ENCODE results near the gene CSPG5. TPM values are rescaled to one million over a fixed set of nuclear protein-coding genes. Genes with fewer than 3 reads are reported as not detected.

The CSPG5 gene
- total RNA-seq, 1 experiment from 2014 or later: 3.8 TPM

DNA sequence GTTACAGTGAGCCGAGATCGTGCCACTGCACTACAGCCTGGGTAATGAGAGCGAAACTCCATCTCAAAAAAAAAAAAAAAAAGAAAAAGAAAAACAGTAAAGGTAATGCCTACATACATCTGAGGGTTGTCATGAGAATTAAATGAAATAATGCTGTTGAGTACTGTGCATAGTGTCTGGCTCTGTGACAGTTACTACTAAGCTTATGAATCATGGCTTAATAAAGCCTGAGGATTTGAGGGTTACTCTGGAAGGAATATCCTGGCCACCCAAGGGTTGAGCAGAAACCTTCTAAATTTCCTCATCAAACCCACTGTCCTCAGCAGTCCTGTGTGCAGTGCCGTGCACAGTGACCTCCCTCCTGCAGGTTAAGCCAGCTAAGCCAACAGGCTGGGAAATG is 38.4 kb downstream of the CSPG5 start:
- no peaks in the 10 kb centered on the region for H3K36me3 ChIP-seq (ENCODE audit: control insufficient read depth in 1 of 2, insufficient read depth in 2 of 2, low read length in 2 of 2)
- no TSS peak for BruUV-seq (replicated peaks)
- no peak overlapping the region for H3K4me3 ChIP-seq (replicated peaks in 1 of 2; ENCODE audit: low read depth in 1 of 2, low read length in 2 of 2)
- H3K9ac ChIP-seq (ENCODE audit: low read length): no peak overlapping the region
- no peaks in the 10 kb centered on the region for H3K27me3 ChIP-seq (ENCODE audit: insufficient read depth, low read length)
- H3K9me3 ChIP-seq (ENCODE audit: control insufficient read depth in 1 of 2, insufficient read depth in 1 of 2, low read depth in 1 of 2, low read length in 2 of 2): no peaks in the 10 kb centered on the region
- intact Hi-C loops (cut with micrococcal nuclease): no loop called here
- no peaks in the 10 kb centered on the region for H3K4me1 ChIP-seq (ENCODE audit: control insufficient read depth in 1 of 2, insufficient read depth in 2 of 2, low read length in 2 of 2)
- no peak overlapping the region for H3K27ac ChIP-seq (ENCODE audit: low read depth, low read length)
- ChIA-PET POLR2A (no interaction called here), CTCF (no interaction called here), RAD21 (ENCODE audit: low non-redundant PET in 1 of 2, low total read pairs in 2 of 2, uncharacterized antibody in 2 of 2, unreplicated experiment in 2 of 2) (no interaction called here)
- no peak overlapping the region for H3K4me2 ChIP-seq (ENCODE audit: low read length)
- no peaks in the 10 kb centered on the region for H3K79me2 ChIP-seq (ENCODE audit: insufficient read depth, low read length)
- no peaks in the 10 kb centered on the region for H4K20me1 ChIP-seq (ENCODE audit: insufficient read depth)
- ATAC-seq (no peak), DNase-seq (ENCODE audit: low read depth, low spot score) (no peak)
- no peak overlapping the region for H2AFZ ChIP-seq (ENCODE audit: low read depth, low read length, poor library complexity, severe bottlenecking)
- H3K9me2 ChIP-seq (ENCODE audit: insufficient read depth): no peaks in the 10 kb centered on the region
- TF ChIP-seq FOSL1 (IDR thresholded peaks at IDR 0.05; ENCODE audit: low read depth) (no peak), ELF1 (IDR thresholded peaks at IDR 0.05; ENCODE audit: borderline replicate concordance, low read depth) (no peak), JUND (IDR thresholded peaks at IDR 0.05) (no peak), SRF (IDR thresholded peaks at IDR 0.05; ENCODE audit: low read depth) (no peak), SP1 (IDR thresholded peaks at IDR 0.05; ENCODE audit: low read depth) (no peak), ZNF274 (IDR thresholded peaks at IDR 0.05; ENCODE audit: low read depth, low read length) (no peak), ZFX (IDR thresholded peaks at IDR 0.05) (no peak), POLR2AphosphoS5 (IDR thresholded peaks at IDR 0.05; ENCODE audit: low read depth, low read length) (no peak), POLR2A (IDR thresholded peaks at IDR 0.05; ENCODE audit: borderline replicate concordance, extremely low read depth, insufficient read depth, insufficient read length) (no peak), TCF7L2 (IDR thresholded peaks at IDR 0.05; ENCODE audit: borderline replicate concordance, extremely low read depth, insufficient read depth, insufficient read length) (no peak), ATF3 (IDR thresholded peaks at IDR 0.05) (no peak), SIN3A (IDR thresholded peaks at IDR 0.05; ENCODE audit: low read depth) (no peak), CEBPB (IDR thresholded peaks at IDR 0.05; ENCODE audit: low read depth) (no peak), REST (IDR thresholded peaks at IDR 0.05; ENCODE audit: low read depth) (no peak), EZH2phosphoT487 (IDR thresholded peaks at IDR 0.05; ENCODE audit: borderline replicate concordance) (no peak)
- TF ChIP-seq, protein P1, sequence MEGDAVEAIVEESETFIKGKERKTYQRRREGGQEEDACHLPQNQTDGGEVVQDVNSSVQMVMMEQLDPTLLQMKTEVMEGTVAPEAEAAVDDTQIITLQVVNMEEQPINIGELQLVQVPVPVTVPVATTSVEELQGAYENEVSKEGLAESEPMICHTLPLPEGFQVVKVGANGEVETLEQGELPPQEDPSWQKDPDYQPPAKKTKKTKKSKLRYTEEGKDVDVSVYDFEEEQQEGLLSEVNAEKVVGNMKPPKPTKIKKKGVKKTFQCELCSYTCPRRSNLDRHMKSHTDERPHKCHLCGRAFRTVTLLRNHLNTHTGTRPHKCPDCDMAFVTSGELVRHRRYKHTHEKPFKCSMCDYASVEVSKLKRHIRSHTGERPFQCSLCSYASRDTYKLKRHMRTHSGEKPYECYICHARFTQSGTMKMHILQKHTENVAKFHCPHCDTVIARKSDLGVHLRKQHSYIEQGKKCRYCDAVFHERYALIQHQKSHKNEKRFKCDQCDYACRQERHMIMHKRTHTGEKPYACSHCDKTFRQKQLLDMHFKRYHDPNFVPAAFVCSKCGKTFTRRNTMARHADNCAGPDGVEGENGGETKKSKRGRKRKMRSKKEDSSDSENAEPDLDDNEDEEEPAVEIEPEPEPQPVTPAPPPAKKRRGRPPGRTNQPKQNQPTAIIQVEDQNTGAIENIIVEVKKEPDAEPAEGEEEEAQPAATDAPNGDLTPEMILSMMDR (IDR thresholded peaks at IDR 0.05 in 2 of 3, conservative IDR thresholded peaks at IDR 0.05 in 1 of 3; ENCODE audit: borderline replicate concordance in 1 of 3, insufficient read depth in 1 of 3, low read depth in 2 of 3, low read length in 2 of 3): no peak

Data from HCT116 (cell line).